Erythroblast (primary cell): ENCODE results near the gene VPS29.

Experiments
- GATA1 ChIP-seq: IDR thresholded peaks from 2 replicates; pipeline ENCODE4 v1.6.1; 2011; ENCODE audit warnings: low read depth, mild to moderate bottlenecking, control low read depth, low read length, moderate library complexity
- POLR2A ChIP-seq: IDR thresholded peaks from 2 replicates; pipeline ENCODE4 v1.6.1; 2011; ENCODE audit warnings: mild to moderate bottlenecking, low read length

DNA sequence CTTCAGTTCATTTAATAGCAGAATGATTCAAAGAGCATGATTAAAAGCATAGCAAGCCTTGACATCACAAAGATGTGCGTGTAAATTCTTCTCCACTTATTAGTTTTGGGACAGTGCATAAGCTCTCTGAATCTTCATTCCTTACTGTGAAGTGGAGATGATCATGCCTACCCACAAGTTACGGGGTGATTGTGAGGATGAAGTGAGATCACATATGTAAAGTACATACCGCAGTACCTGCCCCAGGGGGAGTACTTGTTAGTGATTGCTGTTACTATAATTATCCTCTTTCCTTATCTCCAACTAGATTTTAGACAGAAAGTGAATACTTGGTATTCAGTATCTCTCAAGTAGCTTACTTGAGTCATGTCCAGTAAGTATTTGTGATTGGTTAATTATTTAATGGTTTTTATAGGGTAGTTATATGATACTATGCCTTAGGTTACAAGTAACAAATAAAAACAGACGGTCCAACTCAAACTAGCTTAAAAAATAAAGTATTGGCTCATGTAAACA, 6.2 kb upstream of the VPS29 start:
- TF ChIP-seq POLR2A (no peak), GATA1 (no peak)
